Activated CD8-positive, alpha-beta T cell treated with anti-CD3 and anti-CD28 coated beads, Interleukin-2, amount 10 ng/mL, durations not matched to agents 7 days and 5 days (primary cell): ENCODE measurements around the gene PRDM5. TPM values are rescaled to one million over a fixed set of nuclear protein-coding genes. Genes with fewer than 3 reads are reported as not detected.

Experiments
- ATAC-seq: fragments of 150-1000 bp; cut with Tn5 transposase; one replicate; pipeline ENCODE4 v1.10.0; 2021; ENCODE audit warnings: moderate library complexity
- CTCF ChIA-PET: fragments of 350-600 bp; sonication (Branson Sonifier 250); formaldehyde crosslinking; loops from one replicate; lab custom pipeline; 2021; ENCODE audit warnings: antibody characterized with exemption; lab: Charles Lee
- POLR2A ChIA-PET: fragments of 350-600 bp; sonication (Branson Sonifier 250); formaldehyde crosslinking; loops from one replicate; lab custom pipeline; 2021; ENCODE audit warnings: antibody characterized with exemption; lab: Charles Lee
- DNase-seq: peaks from one replicate; pipeline ENCODE4 v3.0.0-alpha.2; 2020
- H3K27ac Mint-ChIP-seq: one replicate; pipeline ENCODE4 v1.8.0; 2021; ENCODE audit warnings: mild to moderate bottlenecking, mixed read lengths
- H3K27me3 Mint-ChIP-seq: one replicate; pipeline ENCODE4 v1.8.0; 2021; ENCODE audit warnings: low read depth, mixed read lengths
- H3K36me3 Mint-ChIP-seq: one replicate; pipeline ENCODE4 v1.8.0; 2021; ENCODE audit warnings: low read depth, mixed read lengths
- H3K4me1 Mint-ChIP-seq: one replicate; pipeline ENCODE4 v1.8.0; 2021; ENCODE audit warnings: low read depth, mixed read lengths
- H3K4me3 Mint-ChIP-seq: one replicate; pipeline ENCODE4 v1.8.0; 2021; ENCODE audit warnings: mild to moderate bottlenecking, mixed read lengths
- H3K9me3 Mint-ChIP-seq: one replicate; pipeline ENCODE4 v1.8.0; 2022; ENCODE audit warnings: mixed read lengths; ENCODE audit not compliant: insufficient read depth
- total RNA-seq, 2 experiments: library from RNA; stranded (reverse); gene quantifications; one replicate each; pipeline ENCODE4 v1.2.3, GENCODE V29; 2021

Gene PRDM5
- total RNA-seq, 2 experiments from 2014 or later = 0.05 to 0.16 TPM

GRCh38 chr4:120714417-120715010, 208.0 kb downstream of the PRDM5 start:
- ATAC-seq (no peak), DNase-seq (no peak)
- Mint-ChIP-seq H3K36me3 (no peaks in the 10 kb centered on the region), H3K4me1 (no peaks in the 10 kb centered on the region), H3K4me3 (no peak overlapping the region), H3K27ac (no peak overlapping the region), H3K9me3 (no peaks in the 10 kb centered on the region), H3K27me3 (peaks cover 8% of the 10 kb centered on the region)
- POLR2A ChIA-PET = no interaction called here
- CTCF ChIA-PET = no interaction called here

DNA sequence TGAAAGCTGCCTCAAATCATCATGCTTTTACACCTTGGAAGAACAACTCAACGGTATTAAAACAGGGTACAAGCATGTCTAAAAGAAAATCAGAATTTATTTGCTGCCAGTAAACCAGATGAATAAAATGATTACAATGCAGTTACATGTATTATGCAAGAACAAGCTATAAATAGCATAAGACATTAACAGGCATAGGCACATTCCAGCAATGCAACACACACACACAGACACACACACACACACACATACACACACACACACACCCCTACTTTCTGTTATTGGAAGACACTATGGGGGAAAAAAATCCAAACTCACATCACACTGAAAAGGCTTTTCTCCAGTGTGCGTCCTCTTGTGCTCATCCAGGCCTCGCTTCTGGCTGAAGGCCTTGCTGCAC, 212.5 kb downstream of the PRDM5 start:
- Mint-ChIP-seq H3K9me3 (no peaks in the 10 kb centered on the region), H3K4me1 (no peaks in the 10 kb centered on the region), H3K4me3 (no peak overlapping the region), H3K36me3 (no peaks in the 10 kb centered on the region), H3K27ac (no peak overlapping the region), H3K27me3 (peaks cover 6% of the 10 kb centered on the region)
- ChIA-PET POLR2A (no interaction called here), CTCF (no interaction called here)
- DNase-seq (no peak), ATAC-seq (no peak)

DNA sequence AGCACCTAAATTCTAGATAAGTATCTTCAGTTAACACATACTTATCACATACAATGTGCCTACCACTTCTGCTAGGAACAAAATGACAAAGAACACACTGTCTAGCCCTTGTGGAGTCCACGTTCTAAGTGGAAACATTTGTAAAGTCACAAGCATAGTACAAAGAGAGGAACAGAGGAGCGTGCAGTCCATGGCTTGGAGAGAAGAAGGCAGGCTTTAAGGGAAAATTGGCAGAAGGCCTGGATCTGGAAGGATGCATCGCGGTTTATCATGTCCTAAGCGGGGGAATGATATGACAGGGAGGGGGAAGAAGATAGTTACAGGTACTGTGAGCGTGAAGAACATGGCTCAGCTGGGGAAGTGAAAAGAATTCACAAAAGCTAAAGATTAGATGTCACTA, 218.0 kb downstream of the PRDM5 start:
- DNase-seq = no peak
- Mint-ChIP-seq H3K27me3 (peaks cover 3% of the 10 kb centered on the region), H3K4me3 (no peak overlapping the region), H3K36me3 (no peaks in the 10 kb centered on the region), H3K4me1 (no peaks in the 10 kb centered on the region), H3K27ac (no peak overlapping the region), H3K9me3 (no peaks in the 10 kb centered on the region)
- no peak for ATAC-seq
- CTCF ChIA-PET = no interaction called here
- POLR2A ChIA-PET = no interaction called here

DNA sequence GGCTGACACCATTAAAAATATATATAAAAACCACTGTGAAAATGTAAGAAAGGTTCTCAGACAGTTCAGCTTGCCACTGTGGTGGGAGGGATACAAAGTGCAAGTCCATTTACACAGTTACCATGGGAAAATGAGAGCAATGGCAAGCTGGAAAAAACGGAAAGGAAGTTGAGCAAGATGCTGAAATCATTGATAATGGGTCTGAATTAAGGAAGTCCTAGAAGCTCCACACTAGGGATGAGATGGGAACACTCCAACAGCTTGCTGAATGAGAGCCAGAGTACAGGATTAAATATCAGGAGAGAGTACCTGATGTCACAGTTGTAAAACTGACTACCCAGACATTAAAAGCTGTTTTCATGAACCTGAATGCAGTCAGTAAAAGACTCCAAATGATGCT, 218.6 kb downstream of the PRDM5 start:
- CTCF ChIA-PET = no interaction called here
- POLR2A ChIA-PET = no interaction called here
- DNase-seq = no peak

GRCh38 chr4:120699354-120699753, 223.2 kb downstream of the PRDM5 start:
- ATAC-seq (no peak), DNase-seq (no peak)
- no peaks in the 10 kb centered on the region for H3K27me3 Mint-ChIP-seq
- H3K36me3 Mint-ChIP-seq = no peaks in the 10 kb centered on the region
- no peaks in the 10 kb centered on the region for H3K9me3 Mint-ChIP-seq
- ChIA-PET CTCF (no interaction called here), POLR2A (no interaction called here)
- no peak overlapping the region for H3K4me3 Mint-ChIP-seq
- no peak overlapping the region for H3K27ac Mint-ChIP-seq
- no peaks in the 10 kb centered on the region for H3K4me1 Mint-ChIP-seq

More for the DNA sequence above, 218.6 kb downstream of the PRDM5 start:
- no peaks in the 10 kb centered on the region for H3K36me3 Mint-ChIP-seq
- no peaks in the 10 kb centered on the region for H3K9me3 Mint-ChIP-seq
- H3K27me3 Mint-ChIP-seq = peaks cover 3% of the 10 kb centered on the region
- no peak overlapping the region for H3K27ac Mint-ChIP-seq
- no peaks in the 10 kb centered on the region for H3K4me1 Mint-ChIP-seq
- ATAC-seq = no peak
- no peak overlapping the region for H3K4me3 Mint-ChIP-seq

DNA sequence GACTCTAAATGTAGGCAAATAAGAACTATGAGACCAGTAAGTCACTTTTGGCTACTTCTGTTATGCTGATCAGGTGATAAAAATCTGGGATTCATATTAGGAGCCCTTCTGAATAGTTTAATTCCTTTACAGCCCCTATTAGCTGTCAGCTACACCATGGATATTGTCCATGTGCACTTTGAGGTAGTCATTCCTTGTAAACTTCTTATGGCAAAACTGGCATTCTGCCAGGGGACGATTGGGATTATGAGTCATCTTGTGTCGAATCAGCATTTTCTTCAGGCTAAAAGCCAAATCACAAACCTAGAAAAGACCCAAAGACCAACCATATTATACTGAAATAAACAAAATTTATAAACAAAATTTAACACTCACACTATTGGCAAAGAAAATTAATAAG, 227.6 kb downstream of the PRDM5 start:
- no peak for ATAC-seq
- POLR2A ChIA-PET = no interaction called here
- no peaks in the 10 kb centered on the region for H3K27me3 Mint-ChIP-seq

GRCh38 chr4:120693816-120694215, 228.7 kb downstream of the PRDM5 start:
- no peaks in the 10 kb centered on the region for H3K9me3 Mint-ChIP-seq
- ATAC-seq = no peak

More for the DNA sequence above, 227.6 kb downstream of the PRDM5 start:
- Mint-ChIP-seq H3K36me3 (no peaks in the 10 kb centered on the region), H3K27ac (no peak overlapping the region), H3K9me3 (no peaks in the 10 kb centered on the region), H3K4me3 (no peak overlapping the region), H3K4me1 (no peaks in the 10 kb centered on the region)
- CTCF ChIA-PET = no interaction called here
- DNase-seq = no peak

GRCh38 chr4:120692964-120693363, 229.6 kb downstream of the PRDM5 start:
- Mint-ChIP-seq H3K9me3 (no peaks in the 10 kb centered on the region), H3K27me3 (no peaks in the 10 kb centered on the region), H3K27ac (no peak overlapping the region), H3K4me1 (no peaks in the 10 kb centered on the region), H3K4me3 (no peak overlapping the region), H3K36me3 (no peaks in the 10 kb centered on the region)
- no peak for DNase-seq
- no peak for ATAC-seq
- POLR2A ChIA-PET = no interaction called here
- CTCF ChIA-PET = no interaction called here

More at GRCh38 chr4:120693816-120694215, 228.7 kb downstream of the PRDM5 start:
- ChIA-PET CTCF (no interaction called here), POLR2A (no interaction called here)
- H3K36me3 Mint-ChIP-seq = no peaks in the 10 kb centered on the region
- H3K4me3 Mint-ChIP-seq = no peak overlapping the region
- H3K27me3 Mint-ChIP-seq = no peaks in the 10 kb centered on the region
- DNase-seq = no peak
- H3K27ac Mint-ChIP-seq = no peak overlapping the region
- no peaks in the 10 kb centered on the region for H3K4me1 Mint-ChIP-seq

- Mint-ChIP-seq H3K27me3 (no peaks in the 10 kb centered on the region), H3K4me1 (no peaks in the 10 kb centered on the region), H3K27ac (no peak overlapping the region), H3K36me3 (no peaks in the 10 kb centered on the region), H3K4me3 (no peak overlapping the region), H3K9me3 (no peaks in the 10 kb centered on the region)
- ChIA-PET POLR2A (no interaction called here), CTCF (no interaction called here)
- DNase-seq (no peak), ATAC-seq (no peak)
These were observed 231.0 kb downstream of the PRDM5 start for GRCh38 chr4:120691536-120691935.

DNA sequence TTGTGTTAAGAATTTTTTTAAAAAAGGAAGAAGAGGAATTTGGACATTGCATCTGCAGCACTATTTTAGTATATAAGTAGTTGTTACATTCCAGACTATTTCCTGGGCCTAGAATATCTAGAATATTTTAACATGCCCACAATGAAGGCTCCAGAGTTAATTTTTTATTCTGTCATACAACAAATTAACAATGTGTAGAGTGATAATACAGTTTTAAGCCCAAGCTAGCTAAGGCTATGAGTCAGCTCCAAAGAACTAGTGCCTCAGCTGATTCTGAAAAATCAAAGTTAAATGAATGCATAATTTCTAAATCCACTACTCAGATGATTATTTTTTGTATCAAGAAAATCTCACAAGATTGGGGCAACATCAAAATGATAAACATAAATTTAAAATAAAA, 231.4 kb downstream of the PRDM5 start:
- H3K4me3 Mint-ChIP-seq = no peak overlapping the region
- ChIA-PET CTCF (no interaction called here), POLR2A (no interaction called here)
- DNase-seq (no peak), ATAC-seq (no peak)
- H3K4me1 Mint-ChIP-seq = no peaks in the 10 kb centered on the region
- H3K9me3 Mint-ChIP-seq = no peaks in the 10 kb centered on the region
- no peaks in the 10 kb centered on the region for H3K36me3 Mint-ChIP-seq
- H3K27me3 Mint-ChIP-seq = no peaks in the 10 kb centered on the region
- H3K27ac Mint-ChIP-seq = no peak overlapping the region

DNA sequence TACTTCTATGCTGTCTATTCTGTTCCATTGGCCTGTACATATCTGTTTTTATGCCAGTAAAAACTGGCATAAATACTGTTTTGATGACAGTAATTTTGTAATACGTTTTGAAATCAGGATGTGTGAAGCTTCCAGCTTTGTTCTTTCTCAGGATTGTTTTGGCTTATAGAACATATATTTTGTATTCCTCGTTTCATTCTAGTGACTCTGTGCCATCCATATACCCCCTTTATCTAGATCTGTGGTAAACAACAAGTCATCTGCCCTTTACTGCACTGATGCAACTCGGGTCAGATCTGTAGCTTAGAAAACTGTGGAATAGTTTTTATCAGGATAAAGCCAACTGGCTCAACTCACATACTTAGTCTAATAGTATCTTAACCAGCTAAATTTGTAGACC, 233.7 kb downstream of the PRDM5 start:
- Mint-ChIP-seq H3K4me3 (no peak overlapping the region), H3K27ac (no peak overlapping the region), H3K36me3 (no peaks in the 10 kb centered on the region), H3K9me3 (no peaks in the 10 kb centered on the region), H3K4me1 (no peaks in the 10 kb centered on the region), H3K27me3 (peaks cover 2% of the 10 kb centered on the region)
- DNase-seq (no peak), ATAC-seq (no peak)
- CTCF ChIA-PET = interaction anchor here (1.0 kb wide), 1 partner anchor 289 kb away, joined by 3 read pairs; no protein-coding TSS in a partner anchor
- POLR2A ChIA-PET = no interaction called here

- ChIA-PET CTCF (no interaction called here), POLR2A (no interaction called here)
- ATAC-seq (no peak), DNase-seq (no peak)
- no peaks in the 10 kb centered on the region for H3K9me3 Mint-ChIP-seq
- H3K27ac Mint-ChIP-seq = no peak overlapping the region
- H3K36me3 Mint-ChIP-seq = no peaks in the 10 kb centered on the region
- no peak overlapping the region for H3K4me3 Mint-ChIP-seq
- H3K27me3 Mint-ChIP-seq = peaks cover 2% of the 10 kb centered on the region
- H3K4me1 Mint-ChIP-seq = no peaks in the 10 kb centered on the region
These were observed 236.7 kb downstream of the PRDM5 start for GRCh38 chr4:120685756-120686278.
